Hindlimb muscle (tissue), 1 donor: Measurements from ENCODE around the gene CDH4. TPM values are rescaled to one million over a fixed set of nuclear protein-coding genes. Genes with fewer than 3 reads are reported as not detected.

Experiments used
- DNase-seq: peaks from one replicate; pipeline ENCODE4 v3.0.0-alpha.2; 2013
- polyA plus RNA-seq: library from polyadenylated mRNA; unstranded; fragments of 120-200 nt; gene quantifications from one replicate; pipeline ENCODE4 v1.2.1, GENCODE V29; 2013; ENCODE audit not compliant: insufficient read length

CDH4 gene
- polyA plus RNA-seq, 1 donor = 1.0 TPM

DNA sequence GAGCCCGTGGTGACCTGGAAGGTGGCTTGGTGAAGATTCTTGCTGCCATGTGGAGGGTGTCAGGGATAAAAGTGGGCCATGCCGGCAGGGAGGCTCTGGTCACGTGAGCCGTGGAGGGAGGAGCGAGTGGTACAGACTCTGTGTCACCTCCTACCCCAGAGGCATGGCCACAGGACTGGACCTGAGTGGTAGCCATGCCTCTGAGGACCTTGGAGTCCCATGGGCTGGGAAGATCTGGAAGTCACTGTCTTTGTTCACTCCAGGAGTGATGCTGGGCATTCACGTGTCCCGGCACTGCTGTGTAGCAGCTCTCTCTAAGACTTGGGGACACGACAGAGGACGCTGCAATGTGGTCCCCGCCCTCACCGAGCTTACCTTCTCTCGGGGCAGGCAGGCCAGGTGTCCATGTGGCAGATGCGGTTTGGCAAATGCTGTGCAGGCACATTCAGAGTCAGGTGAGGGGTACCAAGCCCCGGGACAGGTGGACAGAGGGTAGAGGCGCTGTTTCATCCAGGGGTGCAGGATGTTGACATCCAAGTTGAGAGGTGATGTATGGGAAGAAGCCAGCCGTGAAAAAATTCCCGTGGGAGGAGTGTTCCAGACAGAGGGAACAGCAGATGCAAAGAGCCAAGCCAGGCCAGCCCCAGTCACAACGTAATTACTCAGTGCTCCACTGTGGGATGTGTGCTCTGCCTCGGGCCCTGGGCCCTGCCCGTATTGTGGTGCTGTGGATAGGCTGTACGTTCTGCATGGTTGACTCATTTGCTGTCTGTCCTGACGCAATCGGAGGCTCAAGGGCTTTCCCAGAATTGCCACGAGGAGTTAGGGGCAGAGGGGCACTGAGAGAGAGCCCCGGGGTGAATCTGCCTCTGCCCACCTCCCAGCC is 505.9 kb downstream of the CDH4 start:
- no peak for DNase-seq

GRCh38 chr20:61758564-61759200 is 506.6 kb downstream of the CDH4 start:
- no peak for DNase-seq

DNA sequence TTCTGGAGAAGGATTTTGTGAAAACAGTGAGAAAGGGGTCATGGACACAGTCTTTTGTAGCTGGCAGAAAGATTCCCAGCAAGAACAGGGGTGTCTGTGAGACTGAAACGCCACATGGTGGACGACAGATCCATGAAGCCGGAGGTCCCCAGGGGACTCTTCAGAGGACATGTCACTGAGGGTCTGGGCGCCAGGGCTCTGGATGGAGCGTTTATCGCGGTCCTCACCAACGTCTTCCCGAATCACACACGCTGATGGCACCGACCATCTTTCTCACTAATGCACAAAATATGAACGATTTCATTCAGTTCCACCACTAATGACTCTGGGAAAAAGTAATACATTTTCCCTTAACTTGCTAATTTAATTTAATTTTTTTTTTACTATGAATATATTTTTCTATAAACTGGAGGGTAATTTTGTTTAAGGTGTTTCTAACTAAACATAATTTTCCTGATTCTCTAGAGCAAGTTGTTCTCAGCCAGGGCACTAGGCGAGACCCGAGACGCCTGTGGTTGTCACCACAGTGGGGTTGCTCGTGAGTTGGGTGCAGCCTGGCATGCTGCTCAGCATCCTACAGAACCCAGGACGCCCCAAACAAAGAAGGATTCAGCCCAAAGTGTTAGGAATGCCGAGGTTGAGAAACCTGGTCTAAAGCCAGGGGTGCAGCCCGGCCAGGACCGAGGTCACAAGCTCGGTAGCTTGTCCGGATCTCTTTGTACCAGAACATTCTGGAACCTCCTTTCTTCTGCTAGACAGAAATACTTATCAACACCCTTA is 507.4 kb downstream of the CDH4 start:
- DNase-seq = no peak

DNA sequence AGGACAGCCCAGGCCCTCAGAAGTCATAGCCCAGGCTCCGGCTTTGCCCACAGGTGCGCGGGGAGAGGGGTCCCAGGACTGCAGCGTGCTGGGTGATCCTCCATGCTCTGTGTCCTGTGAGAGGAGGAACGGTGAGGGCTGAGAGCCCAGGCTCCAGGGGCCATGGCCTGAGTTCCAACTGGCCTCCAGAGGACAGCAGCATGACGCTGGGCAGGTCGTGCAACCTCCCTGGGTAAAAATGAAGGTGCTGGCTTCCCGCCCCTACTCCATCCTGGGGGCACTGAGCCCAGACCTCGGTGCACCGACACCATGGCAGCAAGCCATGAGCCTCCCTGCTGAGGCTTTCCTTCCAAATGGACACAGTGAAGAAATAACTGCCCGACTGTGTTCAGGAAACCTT is 508.3 kb downstream of the CDH4 start:
- no peak for DNase-seq

DNA sequence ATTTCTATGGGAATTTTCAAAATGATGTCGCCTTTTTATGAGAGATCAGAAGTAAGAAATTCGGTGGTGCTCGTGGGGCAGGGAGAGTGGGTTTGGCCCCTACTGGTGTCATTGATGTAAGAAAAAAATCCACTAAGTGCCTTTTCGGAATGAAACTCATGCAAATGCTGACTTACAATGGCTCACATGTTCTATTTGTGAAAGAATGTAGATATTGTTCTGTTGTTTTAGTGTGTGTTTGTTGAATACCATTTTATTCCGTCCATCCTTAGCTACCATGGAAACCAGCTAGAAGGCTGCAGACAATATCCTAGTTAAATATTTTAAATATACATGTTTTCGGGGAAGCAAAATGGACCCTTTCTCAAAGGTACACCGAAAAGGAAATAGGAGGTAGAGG is 508.7 kb downstream of the CDH4 start:
- DNase-seq = no peak

GRCh38 chr20:61761453-61762166 is 509.5 kb downstream of the CDH4 start:
- no peak for DNase-seq

- no peak for DNase-seq
These were observed 510.2 kb downstream of the CDH4 start for GRCh38 chr20:61762167-61762710.

DNA sequence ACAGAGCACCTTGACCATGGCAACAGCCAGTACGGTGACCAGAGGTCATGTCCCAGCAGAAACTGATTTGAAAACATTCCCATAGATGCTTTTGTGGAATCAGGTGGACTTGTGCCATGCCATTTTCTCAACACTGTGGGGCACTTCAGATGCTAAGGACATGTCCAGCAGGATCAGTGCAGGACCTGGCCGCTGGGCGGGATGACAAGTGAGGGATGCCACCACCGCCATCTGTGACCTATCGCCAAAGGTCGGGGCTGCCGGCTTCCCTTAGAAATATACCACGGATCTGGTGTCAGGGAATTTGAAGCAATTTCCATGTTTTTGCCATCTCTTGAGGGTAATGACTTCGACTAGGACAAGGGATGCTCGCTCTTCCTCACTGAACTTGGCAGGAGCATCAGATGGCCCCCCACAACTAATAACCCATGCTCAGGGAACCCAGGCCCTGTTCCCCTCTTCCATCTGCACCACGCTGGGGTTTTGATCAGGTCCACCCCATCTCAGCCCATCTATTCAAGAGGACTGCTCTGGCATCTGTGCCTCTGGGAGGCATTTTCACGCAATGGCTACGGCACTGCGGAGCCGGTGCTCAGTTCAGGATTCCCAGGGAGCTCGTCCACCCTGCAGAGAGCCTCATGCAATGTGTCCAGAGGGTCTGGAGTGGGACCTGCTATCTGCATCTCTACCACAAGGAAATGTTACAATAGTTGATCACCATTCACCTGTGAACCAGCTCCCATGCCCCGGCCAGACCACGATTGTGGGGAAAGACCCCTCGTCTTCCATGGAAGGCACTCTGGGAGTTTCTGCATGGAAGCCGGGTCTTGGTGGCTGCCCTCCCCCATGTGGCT is 511.1 kb downstream of the CDH4 start:
- no peak for DNase-seq

- no peak for DNase-seq
These were observed 511.8 kb downstream of the CDH4 start for GRCh38 chr20:61763740-61764400.

GRCh38 chr20:61764471-61765025 is 512.5 kb downstream of the CDH4 start:
- DNase-seq = no peak

GRCh38 chr20:61765081-61765870 is 513.2 kb downstream of the CDH4 start:
- no peak for DNase-seq

DNA sequence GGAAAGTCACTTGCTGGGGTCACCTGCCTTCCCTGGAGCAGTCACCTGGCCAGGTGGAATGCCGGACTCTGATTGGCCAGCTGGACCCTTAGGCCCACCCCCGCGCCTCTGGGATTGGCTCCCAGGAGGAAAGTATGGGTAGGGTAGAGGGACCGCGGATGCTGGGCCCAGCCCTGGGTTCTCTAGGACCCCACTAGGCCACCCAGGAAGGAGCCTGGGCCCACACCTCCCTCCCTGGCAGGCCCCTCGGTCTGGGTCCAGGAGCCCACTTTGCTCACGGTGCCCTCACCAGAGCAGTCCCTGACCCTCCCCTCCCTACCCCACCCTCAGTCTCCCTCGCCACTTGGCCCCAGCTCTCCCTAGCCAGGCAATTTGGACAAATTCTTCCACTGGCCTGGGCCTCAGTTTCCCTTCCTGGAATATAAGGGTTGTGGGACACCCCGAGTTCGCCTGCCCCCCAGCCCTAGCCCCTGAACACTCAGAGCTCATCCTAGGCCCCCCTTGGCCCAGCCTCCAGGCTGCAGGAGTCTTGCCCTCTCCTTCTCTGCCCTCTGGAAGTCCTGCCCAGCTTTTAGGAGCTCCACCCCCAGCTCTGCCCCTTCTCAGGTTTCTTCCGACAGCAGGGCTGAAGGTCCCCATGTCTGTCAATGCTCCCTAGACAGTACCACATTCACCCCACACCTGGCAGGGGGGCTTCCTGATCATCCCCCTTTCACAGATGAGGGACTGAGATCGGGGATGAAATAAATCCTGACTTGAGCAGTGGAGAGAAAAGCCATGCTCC is 514.0 kb downstream of the CDH4 start:
- no peak for DNase-seq

DNA sequence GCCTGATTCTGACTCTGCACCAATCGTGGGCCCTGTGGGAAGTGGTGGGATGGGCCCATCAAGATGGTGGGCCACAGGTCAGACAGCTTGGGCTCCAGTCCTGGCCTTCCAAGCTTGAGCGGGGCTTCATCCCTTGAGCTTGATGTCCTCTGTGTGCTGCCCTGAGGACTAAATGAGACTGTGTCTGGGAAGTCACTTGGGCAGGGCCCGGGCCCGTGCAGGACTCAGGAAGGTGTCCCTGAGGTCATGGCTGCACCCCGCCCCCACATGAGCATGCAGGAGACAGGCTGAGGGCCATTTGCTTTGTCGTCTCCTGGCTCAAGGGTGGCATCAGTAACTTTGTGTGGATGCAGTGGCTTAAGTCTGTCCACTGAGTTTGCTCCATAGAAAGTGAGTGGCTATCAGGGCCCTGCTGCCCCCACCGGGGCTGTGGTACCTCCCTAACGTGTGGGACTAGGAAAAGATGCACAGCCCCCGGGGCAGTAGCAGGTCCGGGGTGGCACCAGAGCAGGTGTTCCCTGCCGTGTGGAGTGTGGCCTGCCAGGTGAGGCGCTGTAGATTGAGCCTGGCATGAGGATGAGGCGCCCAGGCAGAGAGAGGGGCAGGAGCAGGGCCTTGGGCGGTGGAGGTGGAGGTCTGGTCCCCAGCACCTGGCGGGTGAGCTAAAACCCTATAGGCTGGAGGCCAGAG is 515.0 kb downstream of the CDH4 start:
- no peak for DNase-seq

GRCh38 chr20:61767761-61768494 is 515.9 kb downstream of the CDH4 start:
- DNase-seq = no peak

DNA sequence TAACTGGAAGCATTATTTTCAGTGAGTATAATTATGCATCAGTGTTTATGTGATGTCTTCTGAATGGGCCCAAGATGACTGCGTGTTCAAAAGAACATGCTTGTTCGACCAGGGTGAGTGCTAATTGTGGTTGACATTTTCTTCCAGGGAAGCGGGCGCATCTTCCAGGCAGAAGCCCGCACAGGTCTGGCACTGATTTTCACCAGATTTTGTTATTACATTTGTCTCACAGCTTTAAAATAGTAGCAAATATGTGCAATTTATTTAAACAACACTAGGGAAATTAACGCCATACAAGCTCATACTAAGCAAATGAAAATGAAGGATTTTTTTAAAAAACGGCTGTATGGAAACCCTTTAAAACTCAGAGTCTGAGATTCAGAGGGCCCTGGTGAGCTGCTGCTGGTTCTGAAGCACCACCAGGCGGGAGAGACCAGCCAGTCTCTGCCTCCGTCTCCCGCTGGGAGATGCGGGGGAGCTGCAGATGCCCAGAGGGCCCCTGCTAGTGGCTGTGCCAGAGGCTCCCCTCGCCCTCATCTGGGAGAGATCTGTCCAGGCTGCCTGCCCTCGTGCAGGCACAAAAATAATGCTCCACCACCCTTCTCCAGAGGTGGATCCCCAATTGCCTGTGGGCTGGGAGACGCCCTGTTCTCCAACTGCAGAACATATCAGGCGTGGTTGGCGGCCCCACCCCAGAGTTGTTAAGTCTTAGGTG is 516.7 kb downstream of the CDH4 start:
- DNase-seq = no peak

DNA sequence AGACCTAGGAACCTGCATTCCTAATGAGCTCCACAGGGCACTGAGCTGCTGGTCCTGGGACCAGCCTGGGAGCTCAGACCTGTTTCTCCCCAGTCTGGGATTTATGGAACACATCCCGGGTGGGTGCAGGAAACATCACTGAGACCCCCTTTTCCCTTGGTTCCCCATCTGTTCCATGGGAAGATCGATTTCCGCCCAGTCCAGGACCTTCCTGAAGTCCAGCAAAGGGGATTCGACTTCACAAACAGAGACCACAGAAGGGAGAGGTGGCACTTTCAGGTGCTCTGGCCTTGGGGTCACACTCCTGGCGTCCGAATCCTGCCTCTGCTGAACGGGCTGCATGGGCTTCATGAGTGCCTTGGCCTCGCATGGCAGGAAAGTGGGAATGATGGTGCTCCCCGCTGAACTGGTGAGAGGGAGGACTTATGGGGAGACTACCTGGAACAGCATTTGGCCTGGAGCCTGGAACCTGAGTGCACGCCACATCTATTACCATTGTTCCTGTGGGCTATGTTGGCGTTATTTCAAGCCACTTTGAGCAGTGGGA is 517.3 kb downstream of the CDH4 start:
- DNase-seq = no peak
